ENCODE data around the gene SSBP3.

Gene SSBP3

DNA sequence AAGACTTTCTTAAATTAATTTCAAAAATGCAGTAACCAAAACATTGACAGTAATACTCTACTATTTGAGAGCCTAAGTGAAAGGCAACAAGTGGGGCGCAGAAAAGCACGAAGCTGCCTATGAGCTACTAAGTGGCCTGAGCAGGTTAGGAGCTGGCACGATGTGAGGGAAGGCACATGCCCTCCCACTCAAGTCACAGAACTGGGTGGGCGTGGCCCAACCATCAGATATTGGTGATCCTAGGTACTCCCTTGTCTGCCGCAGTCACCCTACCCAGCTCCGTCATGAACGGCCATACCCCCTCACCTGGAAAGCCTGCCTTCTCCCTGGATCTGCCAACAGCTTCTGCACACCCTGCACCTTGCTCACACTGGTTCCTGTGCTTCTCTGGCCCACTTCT is 40.8 kb downstream of the SSBP3 start:
- no peak for DNase-seq
- TF ChIP-seq EZH2 (IDR thresholded peaks at IDR 0.05; ENCODE audit: borderline replicate concordance, low read depth, low read length, severe bottlenecking) = no peak
- TF ChIP-seq, protein P1, sequence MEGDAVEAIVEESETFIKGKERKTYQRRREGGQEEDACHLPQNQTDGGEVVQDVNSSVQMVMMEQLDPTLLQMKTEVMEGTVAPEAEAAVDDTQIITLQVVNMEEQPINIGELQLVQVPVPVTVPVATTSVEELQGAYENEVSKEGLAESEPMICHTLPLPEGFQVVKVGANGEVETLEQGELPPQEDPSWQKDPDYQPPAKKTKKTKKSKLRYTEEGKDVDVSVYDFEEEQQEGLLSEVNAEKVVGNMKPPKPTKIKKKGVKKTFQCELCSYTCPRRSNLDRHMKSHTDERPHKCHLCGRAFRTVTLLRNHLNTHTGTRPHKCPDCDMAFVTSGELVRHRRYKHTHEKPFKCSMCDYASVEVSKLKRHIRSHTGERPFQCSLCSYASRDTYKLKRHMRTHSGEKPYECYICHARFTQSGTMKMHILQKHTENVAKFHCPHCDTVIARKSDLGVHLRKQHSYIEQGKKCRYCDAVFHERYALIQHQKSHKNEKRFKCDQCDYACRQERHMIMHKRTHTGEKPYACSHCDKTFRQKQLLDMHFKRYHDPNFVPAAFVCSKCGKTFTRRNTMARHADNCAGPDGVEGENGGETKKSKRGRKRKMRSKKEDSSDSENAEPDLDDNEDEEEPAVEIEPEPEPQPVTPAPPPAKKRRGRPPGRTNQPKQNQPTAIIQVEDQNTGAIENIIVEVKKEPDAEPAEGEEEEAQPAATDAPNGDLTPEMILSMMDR (IDR thresholded peaks at IDR 0.05; ENCODE audit: borderline replicate concordance, extremely low read depth, low read length, poor library complexity, severe bottlenecking) = no peak
- Histone ChIP-seq H3K9ac (ENCODE audit: low read depth, low read length) (no peak overlapping the region), H3K4me1 (ENCODE audit: insufficient read depth, low read length) (no peaks in the 10 kb centered on the region), H3K27me3 (ENCODE audit: insufficient read depth, low read length, poor library complexity) (no peaks in the 10 kb centered on the region), H3K9me3 (ENCODE audit: insufficient read depth, low read length, severe bottlenecking) (no peaks in the 10 kb centered on the region), H2AFZ (ENCODE audit: low read depth, low read length) (no peak overlapping the region), H4K20me1 (ENCODE audit: insufficient read depth, low read length) (peaks cover 71% of the 10 kb centered on the region; the same call in 1 of the 2 replicates), H3K27ac (ENCODE audit: low read length) (no peak overlapping the region), H3K79me2 (ENCODE audit: insufficient read depth, low read length) (peaks cover 96% of the 10 kb centered on the region), H3K36me3 (ENCODE audit: insufficient read depth, low read length) (peaks cover 30% of the 10 kb centered on the region), H3K4me2 (ENCODE audit: insufficient read depth, low read length) (no peak overlapping the region), H3K4me3 (ENCODE audit: low read depth in 1 of 2, low read length in 2 of 2) (no peak overlapping the region)
- ATAC-seq (ENCODE audit: insufficient read depth, low read depth) = no peak

DNA sequence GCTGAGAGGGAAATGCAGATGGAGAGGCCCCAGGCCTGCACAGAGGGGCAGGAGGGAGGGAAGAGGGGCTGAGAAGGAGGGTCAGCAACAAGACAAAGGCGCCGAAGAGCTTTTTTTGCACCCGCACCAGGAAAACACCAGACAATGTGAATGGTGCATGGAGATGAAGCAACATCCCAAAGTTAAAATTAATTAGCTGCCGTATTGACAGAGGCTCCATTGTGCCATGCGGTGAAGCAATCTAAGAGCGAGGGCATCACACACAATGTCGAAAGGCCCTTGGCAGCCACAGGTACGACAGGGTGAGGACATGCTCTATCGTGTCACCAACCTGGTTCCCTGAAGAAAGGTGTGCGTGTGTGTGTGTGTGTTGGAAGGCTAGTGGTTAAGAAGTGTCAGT is 41.2 kb downstream of the SSBP3 start:
- Histone ChIP-seq H3K36me3 (ENCODE audit: insufficient read depth, low read length) (peaks cover 26% of the 10 kb centered on the region), H3K9ac (ENCODE audit: low read depth, low read length) (no peak overlapping the region), H3K79me2 (ENCODE audit: insufficient read depth, low read length) (peaks cover 96% of the 10 kb centered on the region), H3K27ac (ENCODE audit: low read length) (no peak overlapping the region), H4K20me1 (ENCODE audit: insufficient read depth, low read length) (peaks cover 67% of the 10 kb centered on the region; the same call in 1 of the 2 replicates), H3K9me3 (ENCODE audit: insufficient read depth, low read length, severe bottlenecking) (no peaks in the 10 kb centered on the region), H3K4me1 (ENCODE audit: insufficient read depth, low read length) (no peaks in the 10 kb centered on the region), H3K4me3 (ENCODE audit: low read depth in 1 of 2, low read length in 2 of 2) (no peak overlapping the region), H3K27me3 (ENCODE audit: insufficient read depth, low read length, poor library complexity) (no peaks in the 10 kb centered on the region), H3K4me2 (ENCODE audit: insufficient read depth, low read length) (no peak overlapping the region), H2AFZ (ENCODE audit: low read depth, low read length) (no peak overlapping the region)
- no peak for DNase-seq
- no peak for ATAC-seq (ENCODE audit: insufficient read depth, low read depth)
- TF ChIP-seq EZH2 (IDR thresholded peaks at IDR 0.05; ENCODE audit: borderline replicate concordance, low read depth, low read length, severe bottlenecking) = no peak
- TF ChIP-seq, protein P1 (IDR thresholded peaks at IDR 0.05; ENCODE audit: borderline replicate concordance, extremely low read depth, low read length, poor library complexity, severe bottlenecking) = no peak

DNA sequence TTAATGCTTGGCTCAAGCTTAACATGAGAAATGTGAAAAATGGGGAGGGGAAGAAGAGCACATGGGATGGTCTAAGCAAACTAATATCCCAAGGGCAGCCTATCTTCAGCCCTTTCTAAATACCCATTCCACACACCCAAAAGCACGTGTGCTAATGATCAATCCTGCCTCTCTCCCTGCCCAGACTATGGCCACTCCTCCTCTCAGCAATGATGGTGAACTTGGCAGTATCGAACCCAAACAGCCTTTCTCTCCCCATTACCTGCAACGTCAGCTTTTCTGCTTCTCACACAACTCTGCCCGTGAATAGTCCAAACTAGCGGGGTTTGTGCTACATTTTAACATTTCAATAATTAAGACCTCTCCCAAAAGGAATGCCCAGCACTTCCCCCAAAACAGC is 41.6 kb downstream of the SSBP3 start:
- Histone ChIP-seq H2AFZ (ENCODE audit: low read depth, low read length) (no peak overlapping the region), H3K36me3 (ENCODE audit: insufficient read depth, low read length) (peaks cover 24% of the 10 kb centered on the region), H3K4me2 (ENCODE audit: insufficient read depth, low read length) (no peak overlapping the region), H3K9ac (ENCODE audit: low read depth, low read length) (no peak overlapping the region), H3K79me2 (ENCODE audit: insufficient read depth, low read length) (peaks cover 96% of the 10 kb centered on the region), H3K27ac (ENCODE audit: low read length) (no peak overlapping the region), H3K4me3 (ENCODE audit: low read depth in 1 of 2, low read length in 2 of 2) (no peak overlapping the region), H3K27me3 (ENCODE audit: insufficient read depth, low read length, poor library complexity) (no peaks in the 10 kb centered on the region), H3K9me3 (ENCODE audit: insufficient read depth, low read length, severe bottlenecking) (no peaks in the 10 kb centered on the region), H4K20me1 (ENCODE audit: insufficient read depth, low read length) (peaks cover 66% of the 10 kb centered on the region; the same call in 1 of the 2 replicates), H3K4me1 (ENCODE audit: insufficient read depth, low read length) (no peaks in the 10 kb centered on the region)
- ATAC-seq (ENCODE audit: insufficient read depth, low read depth) (no peak), DNase-seq (no peak)
- no peak for TF ChIP-seq EZH2 (IDR thresholded peaks at IDR 0.05; ENCODE audit: borderline replicate concordance, low read depth, low read length, severe bottlenecking)
- TF ChIP-seq, protein P1 (IDR thresholded peaks at IDR 0.05; ENCODE audit: borderline replicate concordance, extremely low read depth, low read length, poor library complexity, severe bottlenecking) = no peak

DNA sequence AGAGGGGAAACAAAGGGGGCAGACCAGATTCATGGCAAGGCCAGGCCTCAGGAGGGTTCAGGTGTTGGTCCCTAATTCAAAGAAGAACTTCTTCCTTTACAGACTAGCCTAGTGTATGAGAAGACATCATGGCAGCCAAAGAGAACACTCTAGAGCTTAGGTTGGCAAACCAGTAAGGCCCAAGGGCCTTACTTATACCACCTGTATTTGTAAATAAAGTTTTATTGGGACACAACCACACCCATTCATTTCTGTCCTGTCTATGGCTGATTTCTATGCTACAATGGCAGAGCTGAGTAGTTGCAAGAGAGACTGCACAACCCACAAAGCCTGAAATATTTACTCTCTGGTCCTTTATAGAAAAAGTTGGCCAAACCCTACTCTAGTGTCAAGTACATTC is 42.3 kb downstream of the SSBP3 start:
- H3K4me2 ChIP-seq (ENCODE audit: insufficient read depth, low read length) = no peak overlapping the region
- no peak for ATAC-seq (ENCODE audit: insufficient read depth, low read depth)
- no peaks in the 10 kb centered on the region for H3K4me1 ChIP-seq (ENCODE audit: insufficient read depth, low read length)
- TF ChIP-seq EZH2 (IDR thresholded peaks at IDR 0.05; ENCODE audit: borderline replicate concordance, low read depth, low read length, severe bottlenecking) = no peak
- TF ChIP-seq, protein P1 (IDR thresholded peaks at IDR 0.05; ENCODE audit: borderline replicate concordance, extremely low read depth, low read length, poor library complexity, severe bottlenecking) = no peak
- H2AFZ ChIP-seq (ENCODE audit: low read depth, low read length) = no peak overlapping the region
- H3K36me3 ChIP-seq (ENCODE audit: insufficient read depth, low read length) = peaks cover 26% of the 10 kb centered on the region
- H3K9me3 ChIP-seq (ENCODE audit: insufficient read depth, low read length, severe bottlenecking) = no peaks in the 10 kb centered on the region
- H3K27me3 ChIP-seq (ENCODE audit: insufficient read depth, low read length, poor library complexity) = no peaks in the 10 kb centered on the region
- no peak overlapping the region for H3K4me3 ChIP-seq (ENCODE audit: low read depth in 1 of 2, low read length in 2 of 2)
- no peak for DNase-seq
- no peak overlapping the region for H3K27ac ChIP-seq (ENCODE audit: low read length)
- peaks cover 97% of the 10 kb centered on the region for H3K79me2 ChIP-seq (ENCODE audit: insufficient read depth, low read length)
- no peak overlapping the region for H3K9ac ChIP-seq (ENCODE audit: low read depth, low read length)
- H4K20me1 ChIP-seq (ENCODE audit: insufficient read depth, low read length) = peaks cover 68% of the 10 kb centered on the region; the same call in 1 of the 2 replicates

Data from DND-41 (cell line).